ENCODE results near the gene AIRE. TPM values are rescaled to one million over a fixed set of nuclear protein-coding genes. Genes with fewer than 3 reads are reported as not detected.

AIRE gene
- total RNA-seq, 4 donors from 2014 or later: 0.12 TPM; not detected in 3

- DNase-seq (ENCODE audit: low spot score) (no peak), ATAC-seq (ENCODE audit: low FRiP score) (no peak)
- no peak for TF ChIP-seq CTCF (IDR thresholded peaks at IDR 0.05)
Observed at GRCh38 chr21:44263221-44263760, 22.4 kb upstream of the AIRE start.

- TF ChIP-seq CTCF (IDR thresholded peaks at IDR 0.05): no peak
- DNase-seq (ENCODE audit: low spot score) (no peak), ATAC-seq (ENCODE audit: low FRiP score) (no peak)
Observed at GRCh38 chr21:44263768-44264167, 21.9 kb upstream of the AIRE start.

- no peak for TF ChIP-seq CTCF (IDR thresholded peaks at IDR 0.05)
- no peak for DNase-seq (ENCODE audit: low spot score)
- no peak for ATAC-seq (ENCODE audit: low FRiP score)
Observed at GRCh38 chr21:44265734-44266270, 19.9 kb upstream of the AIRE start.

GRCh38 chr21:44267655-44268142 lies 18.0 kb upstream of the AIRE start:
- no peak for ATAC-seq (ENCODE audit: low FRiP score)
- no peak for TF ChIP-seq CTCF (IDR thresholded peaks at IDR 0.05)
- no peak for DNase-seq (ENCODE audit: low spot score)

- TF ChIP-seq CTCF (IDR thresholded peaks at IDR 0.05): no peak
- DNase-seq (ENCODE audit: low spot score) (no peak), ATAC-seq (ENCODE audit: low FRiP score) (no peak)
Observed at GRCh38 chr21:44269090-44269489, 16.6 kb upstream of the AIRE start.

GRCh38 chr21:44271558-44272283 lies 14.0 kb upstream of the AIRE start:
- DNase-seq (ENCODE audit: low spot score) (no peak), ATAC-seq (ENCODE audit: low FRiP score) (no peak)
- TF ChIP-seq CTCF (IDR thresholded peaks at IDR 0.05): no peak

All from omental fat pad (tissue), 4 donors.